ENCODE results near the gene SLMAP. TPM values are rescaled to one million over a fixed set of nuclear protein-coding genes. Genes with fewer than 3 reads are reported as not detected.

Gene SLMAP
- polyA plus RNA-seq, 2 of the 4 experiments (the other 2 are of a cell fraction), result 15.2 to 33.1 TPM

DNA sequence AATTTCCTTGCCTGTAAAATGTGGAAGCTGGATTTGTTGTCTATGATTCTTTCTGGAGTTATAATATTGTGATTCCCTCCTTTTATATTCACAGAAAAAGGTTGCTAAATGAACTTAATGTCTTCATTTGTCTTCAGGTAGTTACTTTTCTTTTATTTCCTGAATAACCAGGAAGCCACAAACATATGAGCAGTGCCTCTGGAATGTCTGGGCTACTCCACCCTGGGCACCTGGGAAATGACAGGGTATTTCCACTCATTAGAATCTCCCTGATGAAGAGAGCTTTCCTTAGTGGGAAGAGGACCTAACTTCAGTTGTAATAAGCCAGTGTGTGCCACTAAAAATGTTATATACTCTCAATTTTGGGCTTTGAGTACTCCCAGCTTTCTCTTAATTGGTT is 3.8 kb upstream of the SLMAP start:
- H3K27ac ChIP-seq, result peak overlapping the region; percentile 50 to 65; a peak in 4 of 6 replicates
- H3K4me3 ChIP-seq, result no peak overlapping the region
- H3K4me2 ChIP-seq, result peak overlapping the region; percentile 61
- FAIRE-seq (no peak), ATAC-seq (no peak), DNase-seq (ENCODE audit: low read depth in 1 of 2, low spot score in 1 of 2) (peak; percentile 6 to 45)
- POLR2A ChIA-PET, result interaction anchor here (1.0 kb wide), 1 partner anchor 59 kb away, joined by 4 read pairs; the partner anchor contains the start of gene DENND6A
- CTCF ChIA-PET, result interaction anchor here (0.6 to 1.2 kb wide), 2 partner anchors 24 to 519 kb away, joined by 3 to 4 read pairs; no protein-coding TSS in a partner anchor
- H3K4me1 ChIP-seq, result peaks cover 22% of the 10 kb centered on the region
- TF ChIP-seq RFX5 (IDR thresholded peaks at IDR 0.05), result no peak
- TF ChIP-seq ZFP36 (IDR thresholded peaks at IDR 0.05; ENCODE audit: borderline replicate concordance, partially characterized antibody), result no peak
- TF ChIP-seq, protein P1, sequence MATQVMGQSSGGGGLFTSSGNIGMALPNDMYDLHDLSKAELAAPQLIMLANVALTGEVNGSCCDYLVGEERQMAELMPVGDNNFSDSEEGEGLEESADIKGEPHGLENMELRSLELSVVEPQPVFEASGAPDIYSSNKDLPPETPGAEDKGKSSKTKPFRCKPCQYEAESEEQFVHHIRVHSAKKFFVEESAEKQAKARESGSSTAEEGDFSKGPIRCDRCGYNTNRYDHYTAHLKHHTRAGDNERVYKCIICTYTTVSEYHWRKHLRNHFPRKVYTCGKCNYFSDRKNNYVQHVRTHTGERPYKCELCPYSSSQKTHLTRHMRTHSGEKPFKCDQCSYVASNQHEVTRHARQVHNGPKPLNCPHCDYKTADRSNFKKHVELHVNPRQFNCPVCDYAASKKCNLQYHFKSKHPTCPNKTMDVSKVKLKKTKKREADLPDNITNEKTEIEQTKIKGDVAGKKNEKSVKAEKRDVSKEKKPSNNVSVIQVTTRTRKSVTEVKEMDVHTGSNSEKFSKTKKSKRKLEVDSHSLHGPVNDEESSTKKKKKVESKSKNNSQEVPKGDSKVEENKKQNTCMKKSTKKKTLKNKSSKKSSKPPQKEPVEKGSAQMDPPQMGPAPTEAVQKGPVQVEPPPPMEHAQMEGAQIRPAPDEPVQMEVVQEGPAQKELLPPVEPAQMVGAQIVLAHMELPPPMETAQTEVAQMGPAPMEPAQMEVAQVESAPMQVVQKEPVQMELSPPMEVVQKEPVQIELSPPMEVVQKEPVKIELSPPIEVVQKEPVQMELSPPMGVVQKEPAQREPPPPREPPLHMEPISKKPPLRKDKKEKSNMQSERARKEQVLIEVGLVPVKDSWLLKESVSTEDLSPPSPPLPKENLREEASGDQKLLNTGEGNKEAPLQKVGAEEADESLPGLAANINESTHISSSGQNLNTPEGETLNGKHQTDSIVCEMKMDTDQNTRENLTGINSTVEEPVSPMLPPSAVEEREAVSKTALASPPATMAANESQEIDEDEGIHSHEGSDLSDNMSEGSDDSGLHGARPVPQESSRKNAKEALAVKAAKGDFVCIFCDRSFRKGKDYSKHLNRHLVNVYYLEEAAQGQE (IDR thresholded peaks at IDR 0.05), result no peak
- TF ChIP-seq EP300 (IDR thresholded peaks at IDR 0.05), result no peak
- no peak for TF ChIP-seq MAZ (IDR thresholded peaks at IDR 0.05; ENCODE audit: borderline replicate concordance, low read depth, low read length)
- no peak for TF ChIP-seq NR3C1 (IDR thresholded peaks at IDR 0.05)
- no peak for TF ChIP-seq FOXS1 (CRISPR knock-in tag; IDR thresholded peaks at IDR 0.05)
- no peak for TF ChIP-seq E2F6 (IDR thresholded peaks at IDR 0.05; ENCODE audit: borderline replicate concordance, low read depth)
- TF ChIP-seq, protein P2, sequence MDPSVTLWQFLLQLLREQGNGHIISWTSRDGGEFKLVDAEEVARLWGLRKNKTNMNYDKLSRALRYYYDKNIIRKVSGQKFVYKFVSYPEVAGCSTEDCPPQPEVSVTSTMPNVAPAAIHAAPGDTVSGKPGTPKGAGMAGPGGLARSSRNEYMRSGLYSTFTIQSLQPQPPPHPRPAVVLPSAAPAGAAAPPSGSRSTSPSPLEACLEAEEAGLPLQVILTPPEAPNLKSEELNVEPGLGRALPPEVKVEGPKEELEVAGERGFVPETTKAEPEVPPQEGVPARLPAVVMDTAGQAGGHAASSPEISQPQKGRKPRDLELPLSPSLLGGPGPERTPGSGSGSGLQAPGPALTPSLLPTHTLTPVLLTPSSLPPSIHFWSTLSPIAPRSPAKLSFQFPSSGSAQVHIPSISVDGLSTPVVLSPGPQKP (IDR thresholded peaks at IDR 0.05; ENCODE audit: low read depth, low read length), result no peak
- no peak for TF ChIP-seq RARB (CRISPR knock-in tag; IDR thresholded peaks at IDR 0.05)
- TF ChIP-seq KDM1A (IDR thresholded peaks at IDR 0.05; ENCODE audit: low read depth), result no peak
- no peak for TF ChIP-seq CBX2 (IDR thresholded peaks at IDR 0.05; ENCODE audit: borderline replicate concordance, low read depth)
- TF ChIP-seq HOXA7 (CRISPR knock-in tag; IDR thresholded peaks at IDR 0.05), result no peak
- TF ChIP-seq POLR2AphosphoS2 (conservative IDR thresholded peaks at IDR 0.05; ENCODE audit: low read length), result no peak
- TF ChIP-seq SREBF2 (IDR thresholded peaks at IDR 0.05), result no peak
- TF ChIP-seq BCL3 (IDR thresholded peaks at IDR 0.05), result no peak
- TF ChIP-seq MYC (IDR thresholded peaks at IDR 0.05; ENCODE audit: borderline replicate concordance, low read length), result no peak
- TF ChIP-seq, protein P3, sequence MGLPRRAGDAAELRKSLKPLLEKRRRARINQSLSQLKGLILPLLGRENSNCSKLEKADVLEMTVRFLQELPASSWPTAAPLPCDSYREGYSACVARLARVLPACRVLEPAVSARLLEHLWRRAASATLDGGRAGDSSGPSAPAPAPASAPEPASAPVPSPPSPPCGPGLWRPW (IDR thresholded peaks at IDR 0.05), result no peak
- H3K9me3 ChIP-seq, result no peaks in the 10 kb centered on the region

- Histone ChIP-seq H3K4me2 (peak overlapping the region; percentile 61; the same call in 1 of the 3 replicates), H3K27ac (no peak overlapping the region; a peak in 1 of 6 replicates), H3K9me3 (no peaks in the 10 kb centered on the region), H3K4me3 (no peak overlapping the region), H3K4me1 (peaks cover 25% of the 10 kb centered on the region)
- TF ChIP-seq RAD21 (conservative IDR thresholded peaks at IDR 0.05 in 1 of 2, IDR thresholded peaks at IDR 0.05 in 1 of 2), result no peak
- no peak for FAIRE-seq
- DNase-seq (ENCODE audit: low read depth in 1 of 2, low spot score in 1 of 2), result no peak
- ChIA-PET CTCF (interaction anchor here (1.2 kb wide), 1 partner anchor 25 kb away, joined by 3 read pairs; no protein-coding TSS in a partner anchor), POLR2A (interaction anchor here (1.0 kb wide), 1 partner anchor 60 kb away, joined by 4 read pairs; the partner anchor contains the start of gene DENND6A)
- no peak for ATAC-seq
These were observed 3.1 kb upstream of the SLMAP start for GRCh38 chr3:57753016-57753415.
